ENCODE data around the gene COQ8B. TPM values are rescaled to one million over a fixed set of nuclear protein-coding genes. Genes with fewer than 3 reads are reported as not detected.
A peak's percentile ranks its signal among the peaks of the same experiment; 100 is the strongest.

Gene COQ8B
- total and polyA plus RNA-seq, 2 experiments from 2014 or later: 82.5 to 90.6 TPM

DNA sequence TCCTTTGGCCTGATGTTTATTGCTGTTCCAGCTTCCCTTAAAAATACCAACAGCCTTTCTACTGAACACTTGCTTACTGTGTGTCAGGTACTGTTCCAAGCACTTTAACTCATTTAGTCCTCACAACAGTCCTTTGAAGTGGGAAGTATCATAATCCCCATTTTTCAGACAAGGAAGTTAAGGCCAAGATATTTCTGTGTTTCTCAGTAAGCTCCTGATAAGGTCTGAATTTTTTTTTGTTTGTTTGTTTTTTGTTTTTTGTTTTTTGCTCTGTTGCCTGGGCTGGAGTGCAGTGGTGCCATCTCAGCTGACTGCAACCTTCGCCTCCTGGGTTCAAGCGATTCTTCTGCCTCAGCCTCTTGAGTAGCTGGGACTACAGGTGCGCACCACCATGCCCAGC is 41.8 kb upstream of the COQ8B start:
- TF ChIP-seq CTCF (IDR thresholded peaks at IDR 0.05; ENCODE audit: low read depth, low read length): no peak
- Histone ChIP-seq H3K27ac (no peak overlapping the region), H3K27me3 (no peaks in the 10 kb centered on the region), H3K4me3 (no peak overlapping the region), H3K4me1 (ENCODE audit: low read depth) (no peaks in the 10 kb centered on the region), H3K36me3 (peaks cover 45% of the 10 kb centered on the region), H3K9me3 (ENCODE audit: low read depth) (no peaks in the 10 kb centered on the region)
- no peak for DNase-seq (ENCODE audit: low read depth in 1 of 2, low spot score in 1 of 2)

GRCh38 chr19:40756502-40757110 is 39.9 kb upstream of the COQ8B start:
- Histone ChIP-seq H3K9me3 (ENCODE audit: low read depth) (no peaks in the 10 kb centered on the region), H3K27me3 (no peaks in the 10 kb centered on the region), H3K4me3 (no peak overlapping the region), H3K27ac (no peak overlapping the region), H3K4me1 (ENCODE audit: low read depth) (no peaks in the 10 kb centered on the region), H3K36me3 (peaks cover 28% of the 10 kb centered on the region)
- TF ChIP-seq CTCF (IDR thresholded peaks at IDR 0.05; ENCODE audit: low read depth, low read length): no peak
- DNase-seq (ENCODE audit: low read depth in 1 of 2, low spot score in 1 of 2): no peak

DNA sequence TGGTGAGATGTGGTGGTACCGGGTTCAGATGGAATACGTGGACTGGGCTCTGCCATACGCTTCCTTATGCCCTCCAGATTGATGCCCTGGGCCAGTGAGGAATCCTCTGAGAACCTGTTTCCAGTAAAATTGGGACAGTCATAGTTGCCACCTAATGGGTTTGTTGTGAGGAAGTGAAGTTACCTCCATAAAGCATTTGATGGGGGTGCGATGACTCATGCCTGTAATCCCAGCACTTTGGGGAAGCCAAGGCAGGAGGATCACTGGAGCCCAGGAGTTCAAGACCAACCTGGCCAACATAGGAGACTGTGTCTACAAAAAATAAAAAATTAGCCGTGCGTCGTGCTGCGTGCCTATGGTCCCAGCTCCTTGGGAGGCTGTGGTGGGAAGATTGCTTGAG is 39.1 kb upstream of the COQ8B start:
- TF ChIP-seq CTCF (IDR thresholded peaks at IDR 0.05; ENCODE audit: low read depth, low read length): no peak
- Histone ChIP-seq H3K27me3 (no peaks in the 10 kb centered on the region), H3K4me3 (no peak overlapping the region), H3K4me1 (ENCODE audit: low read depth) (no peaks in the 10 kb centered on the region), H3K27ac (no peak overlapping the region), H3K9me3 (ENCODE audit: low read depth) (no peaks in the 10 kb centered on the region), H3K36me3 (peaks cover 26% of the 10 kb centered on the region)
- no peak for DNase-seq (ENCODE audit: low read depth in 1 of 2, low spot score in 1 of 2)

GRCh38 chr19:40755248-40755624 is 38.5 kb upstream of the COQ8B start:
- no peak overlapping the region for H3K4me3 ChIP-seq
- no peak overlapping the region for H3K27ac ChIP-seq
- no peak for DNase-seq (ENCODE audit: low read depth in 1 of 2, low spot score in 1 of 2)
- peaks cover 21% of the 10 kb centered on the region for H3K36me3 ChIP-seq
- no peaks in the 10 kb centered on the region for H3K27me3 ChIP-seq
- no peaks in the 10 kb centered on the region for H3K4me1 ChIP-seq (ENCODE audit: low read depth)
- no peaks in the 10 kb centered on the region for H3K9me3 ChIP-seq (ENCODE audit: low read depth)
- no peak for TF ChIP-seq CTCF (IDR thresholded peaks at IDR 0.05; ENCODE audit: low read depth, low read length)

GRCh38 chr19:40754611-40755247 is 38.0 kb upstream of the COQ8B start:
- peak overlapping the region; percentile 36 for H3K27ac ChIP-seq
- H3K4me3 ChIP-seq: no peak overlapping the region
- TF ChIP-seq CTCF (IDR thresholded peaks at IDR 0.05; ENCODE audit: low read depth, low read length): no peak
- peak in 1 of 2 donors; percentile 30 for DNase-seq (ENCODE audit: low read depth in 1 of 2, low spot score in 1 of 2)
- peaks cover 17% of the 10 kb centered on the region for H3K36me3 ChIP-seq
- H3K4me1 ChIP-seq (ENCODE audit: low read depth): peaks cover 2% of the 10 kb centered on the region
- no peaks in the 10 kb centered on the region for H3K9me3 ChIP-seq (ENCODE audit: low read depth)
- no peaks in the 10 kb centered on the region for H3K27me3 ChIP-seq

Data from cardiac muscle cell (in vitro differentiated cells and primary cell).